Measurements from ENCODE around the gene DYRK3. TPM values are rescaled to one million over a fixed set of nuclear protein-coding genes. Genes with fewer than 3 reads are reported as not detected.

The DYRK3 gene
- total RNA-seq, 4 donors from 2014 or later = 2.5 to 9.1 (median 4.0) TPM

DNA sequence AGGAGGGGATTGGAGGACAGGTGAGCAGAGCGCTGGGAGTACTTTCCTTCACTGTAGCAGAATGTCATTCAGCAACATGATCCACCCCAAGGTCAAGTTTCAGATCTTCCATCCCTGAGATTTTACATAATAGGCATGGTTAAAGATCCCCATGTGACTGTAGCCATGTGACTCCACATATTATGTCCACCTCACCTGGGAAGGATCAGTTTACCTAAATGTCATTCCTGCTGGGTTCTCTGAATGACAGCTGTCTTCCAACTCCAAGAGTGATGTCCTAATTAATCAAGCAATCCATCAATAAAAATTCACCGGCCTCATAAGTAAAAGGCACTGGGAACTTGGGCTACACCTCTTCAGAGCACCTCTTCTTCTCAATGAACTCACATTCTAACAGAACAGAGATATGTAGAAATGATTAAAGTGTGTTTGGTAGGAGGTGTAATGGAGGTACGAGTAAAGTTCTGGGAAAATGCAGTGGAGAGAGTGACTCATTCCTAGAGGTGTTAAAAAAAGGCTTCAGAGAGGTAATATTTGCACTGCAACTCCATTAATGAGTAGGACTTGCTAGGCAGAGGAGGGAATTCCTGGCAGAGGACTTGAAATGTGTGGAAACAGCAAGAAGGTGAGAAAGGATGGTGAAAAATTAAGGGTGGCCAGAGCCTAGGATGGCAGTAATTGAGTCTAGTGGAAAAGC lies 27.2 kb downstream of the DYRK3 start:
- no peaks in the 10 kb centered on the region for H3K36me3 ChIP-seq
- 62 to 65% methylated on average over 3 of the region's 3 CpGs for WGBS, 2 donors
- no peak overlapping the region for H3K27ac ChIP-seq
- H3K27me3 ChIP-seq = peaks cover 0 to 25% (median 0%) of the 10 kb centered on the region in 4 donors
- DNase-seq = no peak
- H3K4me3 ChIP-seq = no peak overlapping the region
- intact Hi-C loops (cut with DNase I) = loop anchor here (10.0 kb wide), 1 partner anchor 178 kb away; no protein-coding TSS in a partner anchor
- no peak for TF ChIP-seq POLR2A (IDR thresholded peaks at IDR 0.05)
- TF ChIP-seq, protein P1, sequence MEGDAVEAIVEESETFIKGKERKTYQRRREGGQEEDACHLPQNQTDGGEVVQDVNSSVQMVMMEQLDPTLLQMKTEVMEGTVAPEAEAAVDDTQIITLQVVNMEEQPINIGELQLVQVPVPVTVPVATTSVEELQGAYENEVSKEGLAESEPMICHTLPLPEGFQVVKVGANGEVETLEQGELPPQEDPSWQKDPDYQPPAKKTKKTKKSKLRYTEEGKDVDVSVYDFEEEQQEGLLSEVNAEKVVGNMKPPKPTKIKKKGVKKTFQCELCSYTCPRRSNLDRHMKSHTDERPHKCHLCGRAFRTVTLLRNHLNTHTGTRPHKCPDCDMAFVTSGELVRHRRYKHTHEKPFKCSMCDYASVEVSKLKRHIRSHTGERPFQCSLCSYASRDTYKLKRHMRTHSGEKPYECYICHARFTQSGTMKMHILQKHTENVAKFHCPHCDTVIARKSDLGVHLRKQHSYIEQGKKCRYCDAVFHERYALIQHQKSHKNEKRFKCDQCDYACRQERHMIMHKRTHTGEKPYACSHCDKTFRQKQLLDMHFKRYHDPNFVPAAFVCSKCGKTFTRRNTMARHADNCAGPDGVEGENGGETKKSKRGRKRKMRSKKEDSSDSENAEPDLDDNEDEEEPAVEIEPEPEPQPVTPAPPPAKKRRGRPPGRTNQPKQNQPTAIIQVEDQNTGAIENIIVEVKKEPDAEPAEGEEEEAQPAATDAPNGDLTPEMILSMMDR (IDR thresholded peaks at IDR 0.05) = no peak
- peaks cover 0 to 30% (median 14%) of the 10 kb centered on the region in 3 donors for H3K4me1 ChIP-seq
- no peaks in the 10 kb centered on the region for H3K9me3 ChIP-seq

DNA sequence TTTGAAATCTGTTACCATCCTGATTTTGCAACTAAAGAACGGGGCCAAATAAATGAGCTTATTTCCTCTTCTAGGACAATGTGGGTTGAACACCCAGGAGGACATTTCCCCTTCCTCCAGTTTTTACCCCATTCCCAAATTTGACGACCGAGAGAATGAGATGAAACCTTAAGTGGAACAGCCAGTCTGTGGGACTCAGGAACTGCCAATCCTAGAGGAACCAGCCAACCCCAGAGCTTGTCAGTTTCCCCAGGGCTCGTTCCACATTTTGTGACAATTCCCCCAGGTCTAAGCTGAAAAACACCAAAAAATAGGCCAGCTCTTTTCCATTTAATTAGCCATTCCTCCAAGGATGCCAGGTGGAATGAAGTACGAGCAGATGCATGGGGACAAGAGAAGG lies 28.0 kb downstream of the DYRK3 start:
- no peak for DNase-seq
- 42 to 62% methylated on average over 3 to 5 of the region's 5 CpGs for WGBS, 2 donors
- no peaks in the 10 kb centered on the region for H3K9me3 ChIP-seq
- H3K4me3 ChIP-seq = no peak overlapping the region
- no peak overlapping the region for H3K27ac ChIP-seq
- peaks cover 0 to 20% (median 0%) of the 10 kb centered on the region in 4 donors for H3K27me3 ChIP-seq
- TF ChIP-seq POLR2A (IDR thresholded peaks at IDR 0.05) = no peak
- TF ChIP-seq, protein P1 (IDR thresholded peaks at IDR 0.05) = no peak
- H3K4me1 ChIP-seq = peaks cover 0 to 30% (median 14%) of the 10 kb centered on the region in 3 donors
- H3K36me3 ChIP-seq = no peaks in the 10 kb centered on the region
- intact Hi-C loops (cut with DNase I) = loop anchor here (10.0 kb wide), 1 partner anchor 179 kb away; no protein-coding TSS in a partner anchor

DNA sequence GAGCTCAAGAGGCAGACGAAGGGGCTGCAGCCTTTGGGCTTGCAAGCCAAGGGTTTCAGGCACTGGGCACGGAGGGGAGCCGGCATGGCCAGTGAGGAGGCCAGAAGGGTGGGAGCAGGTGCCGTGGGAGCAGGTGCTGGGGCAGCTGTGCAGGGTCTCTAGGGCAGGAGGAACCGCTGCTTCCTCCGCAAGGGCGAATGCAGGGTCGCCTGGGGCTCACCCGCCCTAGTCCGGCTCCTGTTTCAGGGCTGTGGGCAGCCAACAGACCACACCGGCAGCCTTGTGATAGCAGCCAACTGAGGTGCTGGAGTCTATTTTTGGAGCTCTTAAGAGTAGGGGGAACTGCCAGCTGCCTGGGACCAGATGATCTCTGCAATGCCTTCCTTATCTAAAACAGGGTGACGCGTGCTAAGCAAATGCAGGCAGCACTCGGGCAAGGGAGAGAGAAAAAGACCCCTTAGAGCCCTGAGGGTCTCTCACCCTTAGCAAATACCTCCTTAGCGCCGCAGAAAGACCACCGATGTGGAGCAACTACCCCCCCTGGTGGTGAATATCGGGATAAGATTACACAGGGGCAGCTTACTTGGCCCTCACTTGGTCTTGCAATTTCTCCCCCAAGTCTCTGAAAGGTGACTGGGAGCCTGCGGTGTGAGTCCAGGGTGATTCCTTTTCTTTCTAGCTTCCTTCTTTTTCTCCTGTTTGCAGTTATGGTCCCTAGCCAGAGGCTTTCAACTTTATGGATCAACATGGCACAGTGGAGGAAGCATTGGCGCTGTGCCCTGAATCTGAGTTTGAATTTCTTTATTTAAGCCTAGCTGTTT lies 28.7 kb downstream of the DYRK3 start:
- Histone ChIP-seq H3K9me3 (no peaks in the 10 kb centered on the region), H3K27me3 (peaks cover 0 to 15% (median 0%) of the 10 kb centered on the region in 4 donors), H3K4me1 (peaks cover 0 to 25% (median 12%) of the 10 kb centered on the region in 3 donors), H3K36me3 (no peaks in the 10 kb centered on the region), H3K27ac (no peak overlapping the region), H3K4me3 (peak overlapping the region in 1 of 4 donors; percentile 48)
- TF ChIP-seq, protein P1 (IDR thresholded peaks at IDR 0.05) = peak; percentile 86 to 93 (median 90)
- TF ChIP-seq POLR2A (IDR thresholded peaks at IDR 0.05) = no peak
- intact Hi-C loops (cut with DNase I) = loop anchor here (10.0 kb wide), 1 partner anchor 179 kb away; no protein-coding TSS in a partner anchor
- 14 to 17% methylated on average over 10 to 12 of the region's 20 CpGs for WGBS, 2 donors
- DNase-seq = no peak

DNA sequence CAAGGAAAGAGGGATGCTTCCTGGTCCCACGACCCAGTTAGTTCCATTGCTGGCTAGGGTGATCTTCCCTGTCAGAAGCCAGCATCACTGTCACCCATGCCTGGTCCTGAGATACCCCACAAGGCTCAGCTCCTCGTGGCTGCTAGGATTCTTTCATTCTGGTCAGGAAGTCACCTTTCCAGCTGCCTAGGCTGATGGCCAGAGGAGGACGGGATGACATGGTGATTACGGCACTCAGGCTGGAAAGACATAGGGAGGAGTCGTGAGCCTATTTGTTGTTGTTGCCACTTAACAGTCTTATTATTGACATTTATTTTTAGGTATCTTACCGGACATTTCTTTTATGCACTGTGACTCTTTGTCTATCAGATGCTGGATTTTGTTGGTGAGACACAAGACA lies 29.4 kb downstream of the DYRK3 start:
- no peak overlapping the region for H3K27ac ChIP-seq
- no peaks in the 10 kb centered on the region for H3K36me3 ChIP-seq
- peaks cover 0 to 18% (median 8%) of the 10 kb centered on the region in 3 donors for H3K4me1 ChIP-seq
- intact Hi-C loops (cut with DNase I) = loop anchor here (5.0 to 10.0 kb wide), 2 partner anchors 32 to 180 kb away; no protein-coding TSS in a partner anchor
- H3K27me3 ChIP-seq = peaks cover 0 to 15% (median 0%) of the 10 kb centered on the region in 4 donors
- TF ChIP-seq, protein P1 (IDR thresholded peaks at IDR 0.05) = no peak
- TF ChIP-seq POLR2A (IDR thresholded peaks at IDR 0.05) = no peak
- 63 to 64% methylated on average over 6 of the region's 6 CpGs for WGBS, 2 donors
- no peak for DNase-seq
- H3K4me3 ChIP-seq = no peak overlapping the region
- H3K9me3 ChIP-seq = no peaks in the 10 kb centered on the region
